Liver (tissue), 9 donors: ENCODE measurements around the gene GAMT. TPM values are rescaled to one million over a fixed set of nuclear protein-coding genes. Genes with fewer than 3 reads are reported as not detected.

Source experiments
- DNase-seq: peaks from one replicate; pipeline ENCODE4 v3.0.0-alpha.2; 2017; ENCODE audit warnings: low spot score
- H3K27ac ChIP-seq, 2 donors: one replicate each; pipeline ENCODE4 v1.7.0; 2013; ENCODE audit warnings: inconsistent platforms in 2 of 2, low read length in 2 of 2, control low read depth in 1 of 2, low read depth in 1 of 2, mild to moderate bottlenecking in 1 of 2
- H3K27me3 ChIP-seq, 4 donors: one replicate each; pipeline versions ENCODE4 v1.6.1 to v1.7.0; 2013; ENCODE audit warnings: low read length in 3 of 4, inconsistent platforms in 1 of 4, mild to moderate bottlenecking in 1 of 4, moderate library complexity in 1 of 4; ENCODE audit not compliant: control insufficient read depth in 4 of 4, insufficient read depth in 4 of 4
- H3K36me3 ChIP-seq, 4 donors: one replicate each; pipeline versions ENCODE4 v1.6.1 to v1.7.0; 2013; ENCODE audit warnings: low read length in 3 of 4, mild to moderate bottlenecking in 3 of 4, low read depth in 1 of 4, moderate library complexity in 1 of 4; ENCODE audit not compliant: control insufficient read depth in 4 of 4, insufficient read depth in 3 of 4
- H3K4me1 ChIP-seq, 4 donors: one replicate each; pipeline versions ENCODE4 v1.6.1 to v1.7.0; 2013; ENCODE audit warnings: low read length in 3 of 4, mild to moderate bottlenecking in 3 of 4, moderate library complexity in 1 of 4; ENCODE audit not compliant: control insufficient read depth in 4 of 4, insufficient read depth in 4 of 4
- H3K4me3 ChIP-seq, 3 donors: one replicate each; pipeline versions ENCODE4 v1.6.1 to v1.7.0; 2013; ENCODE audit warnings: low read length in 3 of 3, control low read depth in 1 of 3, low read depth in 1 of 3, mild to moderate bottlenecking in 1 of 3
- H3K9ac ChIP-seq, 2 donors: one replicate each; pipeline ENCODE4 v1.7.0; 2013; ENCODE audit warnings: low read length in 2 of 2, mild to moderate bottlenecking in 2 of 2, moderate library complexity in 2 of 2, control low read depth in 1 of 2, low read depth in 1 of 2
- H3K9me3 ChIP-seq, 4 donors: one replicate each; pipeline versions ENCODE4 v1.6.1 to v1.7.0; 2013; ENCODE audit warnings: low read length in 3 of 4; ENCODE audit not compliant: control insufficient read depth in 4 of 4
- EGR1 ChIP-seq, 2 donors: IDR thresholded peaks; 2 replicates each; pipeline ENCODE4 v1.6.1; 2016 to 2018; ENCODE audit warnings: antibody characterized with exemption in 2 of 2, low read depth in 2 of 2
- FOXA2 ChIP-seq: IDR thresholded peaks from 2 replicates; pipeline ENCODE4 v1.6.1; 2016; ENCODE audit warnings: antibody characterized with exemption
- HNF4A ChIP-seq, 2 donors: conservative IDR thresholded peaks; 2 replicates each; pipeline ENCODE4 v1.6.1; 2016; ENCODE audit warnings: antibody characterized with exemption in 2 of 2, mild to moderate bottlenecking in 2 of 2
- JUND ChIP-seq, 2 donors: IDR thresholded peaks; 2 replicates each; pipeline ENCODE4 v1.6.1; 2016; ENCODE audit warnings: antibody characterized with exemption in 2 of 2
- RAD21 ChIP-seq, 2 donors: IDR thresholded peaks; 2 replicates each; pipeline ENCODE4 v1.6.1; 2016; ENCODE audit warnings: antibody characterized with exemption in 2 of 2, mild to moderate bottlenecking in 2 of 2
- RXRA ChIP-seq, 2 donors: IDR thresholded peaks; 2 replicates each; pipeline ENCODE4 v1.6.1; 2017 to 2018; ENCODE audit warnings: antibody characterized with exemption in 2 of 2, mild to moderate bottlenecking in 1 of 2
- SP1 ChIP-seq: IDR thresholded peaks from 2 replicates; pipeline ENCODE4 v1.6.1; 2018; ENCODE audit warnings: antibody characterized with exemption, mild to moderate bottlenecking
- TAF1 ChIP-seq: conservative IDR thresholded peaks from 2 replicates; pipeline ENCODE4 v1.6.1; 2016; ENCODE audit warnings: antibody characterized with exemption, mild to moderate bottlenecking
- YY1 ChIP-seq: IDR thresholded peaks from 2 replicates; pipeline ENCODE4 v1.6.1; 2016; ENCODE audit warnings: antibody characterized with exemption, mild to moderate bottlenecking
- WGBS: extraction: QIAGEN DNeasy Blood & Tissue Kit; methylation state at CpG from one replicate; pipeline ENCODE4 v1.1.7; 2013; 5-methylcytosine and 5-hydroxymethylcytosine counted together
- polyA plus RNA-seq, 2 donors: library from polyadenylated mRNA; stranded (reverse) in 1 of 2; unstranded in 1 of 2; fragments of 200-250 nt in 1 of 2; fragments of >200 nt in 1 of 2; fragmentation: Nextera tagmentation in 1 of 2; extraction: Ambion mirVana in 1 of 2; gene quantifications; one replicate each; pipeline versions ENCODE4 v1.2.1 to v1.2.3, GENCODE V29; 2013 to 2015
- total RNA-seq, 2 donors: library from RNA; depleted of rRNA; stranded (reverse); fragments of >200 nt; gene quantifications; one replicate each; pipeline ENCODE4 v1.2.3, GENCODE V29; 2014
- TF ChIP-seq, protein P1 (sequence below): IDR thresholded peaks from 2 replicates; pipeline ENCODE4 v1.6.1; 2016; ENCODE audit warnings: antibody characterized with exemption
- donor health status: healthy.
- donor health status: healthy.
- donor health status: healthy.
- donor health status: healthy.
- donor health status: healthy.

GAMT gene
- total and polyA plus RNA-seq, 4 donors, result 76.2 to 394 (median 274) TPM

DNA sequence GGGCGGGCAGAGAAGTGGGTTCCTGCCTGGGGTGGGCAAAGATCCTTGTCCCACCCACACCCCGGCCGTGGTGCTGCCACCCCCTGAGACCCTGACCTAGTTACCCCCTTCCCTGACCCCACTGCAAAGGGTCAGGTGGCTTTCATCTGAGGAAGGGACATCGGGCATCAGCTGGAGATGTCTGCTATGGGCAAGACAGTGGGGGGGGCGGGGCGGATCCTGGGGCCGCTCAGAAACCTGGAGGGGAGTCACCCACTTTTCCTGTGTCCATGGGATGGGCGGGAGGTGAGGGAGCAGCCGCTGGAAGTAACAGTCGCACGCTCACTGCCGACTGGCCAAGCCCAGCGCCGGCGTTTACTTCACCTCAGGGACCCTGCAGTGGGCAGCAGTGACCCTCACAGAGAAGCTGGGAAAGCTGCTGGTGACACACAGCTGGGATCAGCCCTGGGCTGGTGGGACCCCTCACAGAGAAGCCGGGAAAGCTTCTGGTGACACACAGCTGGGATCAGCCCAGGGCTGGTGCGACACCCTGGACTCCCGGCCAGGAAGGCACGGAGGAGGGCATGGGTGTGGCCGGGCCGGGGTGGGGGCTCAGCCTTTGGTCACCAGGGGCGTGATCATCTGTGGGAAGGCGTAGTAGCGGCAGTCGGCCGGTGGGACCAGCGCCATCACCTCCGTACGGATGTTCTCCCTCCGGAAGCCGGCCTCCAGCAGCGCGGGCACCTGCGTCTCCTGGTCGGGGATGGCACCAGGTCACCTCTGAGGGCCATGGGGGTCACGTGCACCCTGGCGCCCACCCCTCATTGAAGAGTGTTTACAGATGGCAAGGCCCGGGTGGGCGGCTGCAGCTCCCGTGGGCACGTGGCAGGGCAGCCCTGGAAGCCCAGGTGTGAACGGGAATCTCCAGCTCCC is 4.3 kb downstream of the GAMT start:
- Histone ChIP-seq H3K27ac (peak overlapping the region; percentile 77 to 78), H3K36me3 (peaks cover 0 to 23% (median 12%) of the 10 kb centered on the region in 4 donors), H3K9ac (no peak overlapping the region), H3K4me1 (peaks cover 29 to 60% (median 51%) of the 10 kb centered on the region in 4 donors), H3K27me3 (no peaks in the 10 kb centered on the region), H3K9me3 (no peaks in the 10 kb centered on the region), H3K4me3 (no peak overlapping the region)
- no peak for DNase-seq
- peak in 1 of 2 donors; percentile 34 for TF ChIP-seq HNF4A (conservative IDR thresholded peaks at IDR 0.05)
- TF ChIP-seq YY1, result no peak
- WGBS, result 51% methylated on average over 42 of the region's 42 CpGs

DNA sequence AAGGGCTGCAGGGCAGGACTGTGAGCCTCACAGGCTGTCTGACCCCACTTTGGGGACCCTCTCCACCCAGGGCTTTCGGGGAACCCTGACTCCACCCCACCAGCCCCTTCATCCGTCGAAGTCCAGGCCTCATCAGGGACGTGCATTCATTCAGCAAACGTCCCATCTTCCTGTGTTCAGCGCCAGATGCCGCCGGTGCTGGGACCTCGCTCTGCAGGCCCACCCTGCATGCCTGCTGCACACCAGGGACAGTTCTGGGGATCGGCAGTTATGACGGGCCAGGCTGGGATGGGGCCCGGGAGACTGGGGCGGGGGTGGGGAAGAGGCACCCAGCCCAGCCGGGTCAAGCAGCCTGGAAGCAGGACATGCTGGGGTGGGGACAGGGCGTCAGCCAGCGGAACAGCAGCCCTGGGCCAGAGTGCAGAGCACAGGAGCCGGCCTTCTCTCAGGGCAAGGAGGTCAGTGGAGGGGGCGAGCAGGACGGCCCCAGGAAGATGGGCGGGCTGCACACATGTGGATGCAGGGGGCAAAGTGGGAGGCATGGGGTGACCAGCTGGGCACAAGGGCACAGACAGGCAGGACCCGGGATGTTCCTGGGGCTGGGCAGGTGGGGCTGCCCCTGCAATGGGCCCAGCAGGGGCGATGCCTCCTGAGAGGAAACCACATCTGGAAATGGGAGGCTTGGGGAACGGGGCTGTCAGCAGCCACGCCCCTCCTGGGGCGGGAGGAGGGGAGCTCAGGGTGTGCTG is 5.1 kb downstream of the GAMT start:
- no peaks in the 10 kb centered on the region for H3K27me3 ChIP-seq
- peak in 1 of 2 donors; percentile 15 for TF ChIP-seq RXRA (IDR thresholded peaks at IDR 0.05)
- TF ChIP-seq, protein P1, sequence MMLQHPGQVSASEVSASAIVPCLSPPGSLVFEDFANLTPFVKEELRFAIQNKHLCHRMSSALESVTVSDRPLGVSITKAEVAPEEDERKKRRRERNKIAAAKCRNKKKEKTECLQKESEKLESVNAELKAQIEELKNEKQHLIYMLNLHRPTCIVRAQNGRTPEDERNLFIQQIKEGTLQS, result no peak
- H3K4me1 ChIP-seq, result peaks cover 29 to 55% (median 46%) of the 10 kb centered on the region in 4 donors
- H3K9me3 ChIP-seq, result no peaks in the 10 kb centered on the region
- peak; percentile 51 for DNase-seq
- peaks cover 0 to 23% (median 13%) of the 10 kb centered on the region in 4 donors for H3K36me3 ChIP-seq
- no peak overlapping the region for H3K9ac ChIP-seq
- 26% methylated on average over 25 of the region's 25 CpGs for WGBS
- no peak overlapping the region for H3K4me3 ChIP-seq
- H3K27ac ChIP-seq, result peak overlapping the region; percentile 77 to 78

DNA sequence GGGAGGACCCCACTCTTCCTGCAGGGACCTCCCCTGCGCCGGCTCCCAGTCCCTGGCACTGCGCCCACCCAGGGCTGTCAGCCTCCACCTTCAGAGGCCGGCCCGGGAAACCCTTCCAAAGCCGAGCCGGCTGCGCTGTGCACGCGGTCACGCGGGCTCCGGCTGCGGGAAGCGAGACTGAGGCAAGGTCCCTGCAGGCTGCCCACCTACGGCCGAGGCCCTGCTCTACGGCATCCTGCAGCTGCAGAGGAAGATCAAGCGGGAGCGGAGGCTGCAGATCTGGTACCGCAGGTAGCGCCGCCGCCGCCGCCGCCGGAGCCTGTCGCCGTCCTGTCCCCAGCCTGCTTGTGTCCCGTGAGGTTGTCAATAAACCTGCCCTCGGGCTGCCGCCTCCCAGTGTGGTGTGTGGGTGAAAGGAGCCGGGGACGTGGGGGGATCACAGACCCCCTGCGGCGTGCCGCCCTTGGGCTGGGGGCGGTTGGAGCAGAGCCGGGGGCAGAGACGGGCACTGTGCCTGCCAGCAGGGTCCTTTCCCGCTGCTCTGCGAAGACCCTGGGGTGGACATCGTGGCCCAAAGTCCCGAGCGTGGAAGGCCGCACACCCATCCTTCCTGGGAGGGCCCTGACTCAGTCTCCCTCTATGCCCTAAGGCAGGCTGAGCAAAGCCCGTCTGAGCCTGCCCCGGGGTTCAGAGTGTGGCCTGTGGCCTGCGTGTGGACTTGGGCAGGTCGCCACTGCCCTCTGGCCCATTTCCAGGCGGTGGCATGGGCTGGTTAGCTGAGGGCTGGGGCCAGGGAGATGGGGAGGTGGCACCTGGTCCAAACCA is 5.9 kb downstream of the GAMT start:
- peak overlapping the region; percentile 77 to 78 for H3K27ac ChIP-seq
- H3K9ac ChIP-seq, result no peak overlapping the region
- no peaks in the 10 kb centered on the region for H3K9me3 ChIP-seq
- WGBS, result 36% methylated on average over 52 of the region's 52 CpGs
- H3K4me3 ChIP-seq, result no peak overlapping the region
- no peaks in the 10 kb centered on the region for H3K27me3 ChIP-seq
- peak; percentile 50 for DNase-seq
- TF ChIP-seq JUND (IDR thresholded peaks at IDR 0.05) (no peak), SP1 (peak; percentile 68), TAF1 (no peak), RXRA (IDR thresholded peaks at IDR 0.05) (peak; percentile 68 to 70), FOXA2 (peak; percentile 19), HNF4A (conservative IDR thresholded peaks at IDR 0.05) (peak; percentile 72 to 87), EGR1 (IDR thresholded peaks at IDR 0.05; ENCODE audit: low read depth in 2 of 2) (peak in 1 of 2 donors; percentile 19), RAD21 (IDR thresholded peaks at IDR 0.05) (peak in 1 of 2 donors; percentile 25)
- H3K4me1 ChIP-seq, result peaks cover 29 to 55% (median 46%) of the 10 kb centered on the region in 4 donors
- H3K36me3 ChIP-seq, result peaks cover 0 to 25% (median 17%) of the 10 kb centered on the region in 4 donors
